ENCODE results near the gene AUH. TPM values are rescaled to one million over a fixed set of nuclear protein-coding genes. Genes with fewer than 3 reads are reported as not detected.

The AUH gene
- total and polyA plus RNA-seq, 10 of the 15 experiments (the other 5 are each of a cell fraction or from before 2014, with no cell fraction given), result 1.7 to 7.3 (median 4.6) TPM

DNA sequence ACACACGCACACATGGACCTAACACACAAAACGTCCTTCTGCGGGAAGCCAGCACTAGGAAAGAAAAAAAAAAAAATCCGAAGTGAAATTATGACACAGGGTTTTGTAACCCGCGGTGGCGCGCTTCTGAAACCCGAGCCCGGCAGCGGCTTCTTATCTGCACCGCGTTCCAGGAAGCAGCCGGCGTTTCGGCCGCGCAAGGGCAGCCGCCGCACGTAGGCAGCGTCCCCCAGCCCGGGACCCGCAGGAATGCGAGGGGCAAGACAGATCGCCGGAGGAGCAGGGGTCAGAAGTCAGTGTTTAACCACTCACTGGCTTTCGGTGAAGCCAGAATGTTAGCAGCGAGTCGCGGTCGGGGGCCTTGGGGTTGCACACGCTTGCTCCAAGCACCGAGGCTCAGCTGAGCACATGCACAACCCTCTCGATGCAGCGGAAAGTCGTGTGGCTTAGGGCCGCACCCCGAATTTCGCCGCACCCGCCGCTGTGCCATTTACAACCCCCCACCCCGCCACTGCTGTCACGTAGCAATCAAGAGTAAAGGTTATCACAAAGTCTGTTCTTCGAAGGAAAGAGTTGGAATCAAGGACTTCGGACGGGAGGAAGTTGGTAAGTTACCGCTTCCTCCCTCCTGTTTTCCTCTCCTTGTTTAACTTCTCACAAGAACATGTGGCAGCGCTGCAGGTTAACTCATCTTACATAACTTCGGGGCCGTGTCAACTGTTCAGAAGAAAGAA, 167.9 kb downstream of the AUH start (continued):
- TF ChIP-seq, protein P1, sequence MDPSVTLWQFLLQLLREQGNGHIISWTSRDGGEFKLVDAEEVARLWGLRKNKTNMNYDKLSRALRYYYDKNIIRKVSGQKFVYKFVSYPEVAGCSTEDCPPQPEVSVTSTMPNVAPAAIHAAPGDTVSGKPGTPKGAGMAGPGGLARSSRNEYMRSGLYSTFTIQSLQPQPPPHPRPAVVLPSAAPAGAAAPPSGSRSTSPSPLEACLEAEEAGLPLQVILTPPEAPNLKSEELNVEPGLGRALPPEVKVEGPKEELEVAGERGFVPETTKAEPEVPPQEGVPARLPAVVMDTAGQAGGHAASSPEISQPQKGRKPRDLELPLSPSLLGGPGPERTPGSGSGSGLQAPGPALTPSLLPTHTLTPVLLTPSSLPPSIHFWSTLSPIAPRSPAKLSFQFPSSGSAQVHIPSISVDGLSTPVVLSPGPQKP (IDR thresholded peaks at IDR 0.05; ENCODE audit: low read depth, low read length), result no peak
- TF ChIP-seq CREM (IDR thresholded peaks at IDR 0.05; ENCODE audit: low read depth), result no peak
- TF ChIP-seq, protein P2, sequence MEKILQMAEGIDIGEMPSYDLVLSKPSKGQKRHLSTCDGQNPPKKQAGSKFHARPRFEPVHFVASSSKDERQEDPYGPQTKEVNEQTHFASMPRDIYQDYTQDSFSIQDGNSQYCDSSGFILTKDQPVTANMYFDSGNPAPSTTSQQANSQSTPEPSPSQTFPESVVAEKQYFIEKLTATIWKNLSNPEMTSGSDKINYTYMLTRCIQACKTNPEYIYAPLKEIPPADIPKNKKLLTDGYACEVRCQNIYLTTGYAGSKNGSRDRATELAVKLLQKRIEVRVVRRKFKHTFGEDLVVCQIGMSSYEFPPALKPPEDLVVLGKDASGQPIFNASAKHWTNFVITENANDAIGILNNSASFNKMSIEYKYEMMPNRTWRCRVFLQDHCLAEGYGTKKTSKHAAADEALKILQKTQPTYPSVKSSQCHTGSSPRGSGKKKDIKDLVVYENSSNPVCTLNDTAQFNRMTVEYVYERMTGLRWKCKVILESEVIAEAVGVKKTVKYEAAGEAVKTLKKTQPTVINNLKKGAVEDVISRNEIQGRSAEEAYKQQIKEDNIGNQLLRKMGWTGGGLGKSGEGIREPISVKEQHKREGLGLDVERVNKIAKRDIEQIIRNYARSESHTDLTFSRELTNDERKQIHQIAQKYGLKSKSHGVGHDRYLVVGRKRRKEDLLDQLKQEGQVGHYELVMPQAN (conservative IDR thresholded peaks at IDR 0.05), result no peak
- TF ChIP-seq ETV6 (conservative IDR thresholded peaks at IDR 0.05 in 1 of 2, IDR thresholded peaks at IDR 0.05 in 1 of 2; ENCODE audit: borderline replicate concordance in 1 of 2, low read depth in 1 of 2), result no peak; a peak in 1 of 4 replicates
- no peak for TF ChIP-seq HCFC1 (IDR thresholded peaks at IDR 0.05; ENCODE audit: low read length)
- no peak for TF ChIP-seq MYB (IDR thresholded peaks at IDR 0.05; ENCODE audit: borderline replicate concordance, low read depth, low read length)
- no peak for TF ChIP-seq MTA3 (IDR thresholded peaks at IDR 0.05; ENCODE audit: borderline replicate concordance, low read length)
- no peak for TF ChIP-seq WRNIP1 (IDR thresholded peaks at IDR 0.05; ENCODE audit: borderline replicate concordance, low read depth, low read length)
- TF ChIP-seq SMARCA5 (IDR thresholded peaks at IDR 0.05), result no peak
- TF ChIP-seq ZNF274 (IDR thresholded peaks at IDR 0.05; ENCODE audit: insufficient read depth, insufficient read length), result no peak
- no peak for TF ChIP-seq PML (IDR thresholded peaks at IDR 0.05; ENCODE audit: low read length)
- TF ChIP-seq EGR1 (IDR thresholded peaks at IDR 0.05; ENCODE audit: borderline replicate concordance in 1 of 2, low read depth in 2 of 2, low read length in 2 of 2), result no peak
- peak; percentile 59 for TF ChIP-seq TBL1XR1 (IDR thresholded peaks at IDR 0.05; ENCODE audit: low read depth, low read length)
- no peak for TF ChIP-seq BRCA1 (IDR thresholded peaks at IDR 0.05; ENCODE audit: low read depth, low read length)
- TF ChIP-seq, protein P3, sequence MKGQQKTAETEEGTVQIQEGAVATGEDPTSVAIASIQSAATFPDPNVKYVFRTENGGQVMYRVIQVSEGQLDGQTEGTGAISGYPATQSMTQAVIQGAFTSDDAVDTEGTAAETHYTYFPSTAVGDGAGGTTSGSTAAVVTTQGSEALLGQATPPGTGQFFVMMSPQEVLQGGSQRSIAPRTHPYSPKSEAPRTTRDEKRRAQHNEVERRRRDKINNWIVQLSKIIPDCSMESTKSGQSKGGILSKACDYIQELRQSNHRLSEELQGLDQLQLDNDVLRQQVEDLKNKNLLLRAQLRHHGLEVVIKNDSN (IDR thresholded peaks at IDR 0.05; ENCODE audit: borderline replicate concordance, extremely low read length, insufficient read depth, low read depth, low read length), result no peak
- TF ChIP-seq POLR2A (IDR thresholded peaks at IDR 0.05; ENCODE audit: low read depth, low read length), result peak; percentile 61; the same call in 1 of the 2 replicates
- TF ChIP-seq EP300 (IDR thresholded peaks at IDR 0.05; ENCODE audit: borderline replicate concordance in 1 of 2, control insufficient read depth in 1 of 2, low read depth in 2 of 2, low read length in 2 of 2), result no peak; a peak in 1 of 4 replicates
- no peak for TF ChIP-seq SREBF1 (IDR thresholded peaks at IDR 0.05; ENCODE audit: low read length)
- TF ChIP-seq HDGF (IDR thresholded peaks at IDR 0.05), result no peak
- 0 out of 2 replicates have a peak, but pooled peaks have one; percentile 15 for TF ChIP-seq NBN (IDR thresholded peaks at IDR 0.05)
- no peak for TF ChIP-seq JUNB (IDR thresholded peaks at IDR 0.05)
- TF ChIP-seq SUPT20H (IDR thresholded peaks at IDR 0.05; ENCODE audit: borderline replicate concordance, control insufficient read depth, low read depth, low read length), result no peak
- peak; percentile 53 for TF ChIP-seq NR2F1 (conservative IDR thresholded peaks at IDR 0.05)
- no peak for TF ChIP-seq NFIC (IDR thresholded peaks at IDR 0.05; ENCODE audit: low read depth, low read length)
- TF ChIP-seq, protein P4, sequence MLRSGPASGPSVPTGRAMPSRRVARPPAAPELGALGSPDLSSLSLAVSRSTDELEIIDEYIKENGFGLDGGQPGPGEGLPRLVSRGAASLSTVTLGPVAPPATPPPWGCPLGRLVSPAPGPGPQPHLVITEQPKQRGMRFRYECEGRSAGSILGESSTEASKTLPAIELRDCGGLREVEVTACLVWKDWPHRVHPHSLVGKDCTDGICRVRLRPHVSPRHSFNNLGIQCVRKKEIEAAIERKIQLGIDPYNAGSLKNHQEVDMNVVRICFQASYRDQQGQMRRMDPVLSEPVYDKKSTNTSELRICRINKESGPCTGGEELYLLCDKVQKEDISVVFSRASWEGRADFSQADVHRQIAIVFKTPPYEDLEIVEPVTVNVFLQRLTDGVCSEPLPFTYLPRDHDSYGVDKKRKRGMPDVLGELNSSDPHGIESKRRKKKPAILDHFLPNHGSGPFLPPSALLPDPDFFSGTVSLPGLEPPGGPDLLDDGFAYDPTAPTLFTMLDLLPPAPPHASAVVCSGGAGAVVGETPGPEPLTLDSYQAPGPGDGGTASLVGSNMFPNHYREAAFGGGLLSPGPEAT (IDR thresholded peaks at IDR 0.05; ENCODE audit: low read depth), result no peak
